GM12892 (cell line): ENCODE results near the gene LIPE.

Experiments
- POLR2A ChIP-seq: IDR thresholded peaks from 2 replicates; pipeline ENCODE4 v1.6.1; 2011; ENCODE audit warnings: low read depth, low read length, control low read depth
- POLR2AphosphoS5 ChIP-seq: IDR thresholded peaks from 2 replicates; pipeline ENCODE4 v1.6.1; 2011; ENCODE audit warnings: low read depth, low read length, control low read depth
- TAF1 ChIP-seq: IDR thresholded peaks from 2 replicates; pipeline ENCODE4 v1.6.1; 2011; ENCODE audit warnings: low read depth, mild to moderate bottlenecking, control low read depth, low read length, borderline replicate concordance

GRCh38 chr19:42474743-42475142 is 47.6 kb upstream of the LIPE start:
- no peak for TF ChIP-seq POLR2AphosphoS5
- no peak for TF ChIP-seq TAF1
- TF ChIP-seq POLR2A, result no peak
